DND-41 (cell line): ENCODE measurements around the gene FOXA2.

Experiments used
- CTCF ChIP-seq: IDR thresholded peaks from 2 replicates; pipeline ENCODE4 v1.5.1; 2012; ENCODE audit warnings: borderline replicate concordance, low read length, moderate library complexity, mild to moderate bottlenecking; ENCODE audit not compliant: poor library complexity, severe bottlenecking; ENCODE audit errors: extremely low read depth
- EZH2 ChIP-seq: IDR thresholded peaks from 3 replicates; pipeline ENCODE4 v1.6.1; 2012; ENCODE audit warnings: borderline replicate concordance, low read depth, mild to moderate bottlenecking, moderate library complexity, low read length, inconsistent platforms; ENCODE audit not compliant: severe bottlenecking

DNA sequence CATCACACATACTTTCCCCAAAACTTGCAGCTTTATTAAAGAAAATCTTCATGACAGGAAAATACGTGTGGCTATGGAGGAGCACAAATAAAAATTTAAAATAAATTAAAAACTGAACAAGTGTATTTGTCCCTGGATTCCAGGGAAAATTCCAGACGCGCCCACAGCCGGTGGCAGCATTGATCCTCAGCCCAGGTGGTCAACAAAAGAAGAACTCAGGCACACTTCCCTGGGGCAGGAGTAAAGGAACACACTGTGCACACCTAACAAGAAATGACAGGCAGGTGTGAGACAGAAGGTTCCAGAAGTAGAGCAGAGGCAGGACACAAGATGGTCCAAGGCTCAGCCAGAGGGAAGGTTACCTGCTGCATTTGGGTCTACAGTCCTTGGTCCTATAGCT, 36.3 kb downstream of the FOXA2 start:
- TF ChIP-seq CTCF (no peak), EZH2 (no peak)
